HCT116 (cell line): ENCODE data around the gene PSMC5. TPM values are rescaled to one million over a fixed set of nuclear protein-coding genes. Genes with fewer than 3 reads are reported as not detected.

Experiments
- ATAC-seq: fragments of 200-7000 bp; cut with Tn5 transposase; 2 replicates; pipeline ENCODE4 v1.9.1; 2020; ENCODE audit warnings: mild to moderate bottlenecking, moderate library complexity
- BruUV-seq: library from RNA; stranded (reverse); fragments of 400-500 nt; replicated peaks from 2 replicates; lab custom pipeline; 2021; lab: Mats Ljungman, UMichigan
- CTCF ChIA-PET: fragments of 300-600 bp; sonication (Branson Sonifier 250); formaldehyde crosslinking; loops from one replicate; lab custom pipeline; 2021; ENCODE audit warnings: antibody characterized with exemption; lab: Charles Lee
- POLR2A ChIA-PET: fragments of 300-600, 350-600 bp; sonication (Branson Sonifier 250); formaldehyde crosslinking; loops from one replicate; lab custom pipeline; 2021; ENCODE audit warnings: antibody characterized with exemption; lab: Charles Lee
- RAD21 ChIA-PET, 2 experiments: fragments of 300-600 bp; sonication (Branson Sonifier 250); formaldehyde crosslinking; loops; one replicate each; lab custom pipeline; 2023; ENCODE audit warnings: low total read pairs in 2 of 2; ENCODE audit not compliant: uncharacterized antibody in 2 of 2, unreplicated experiment in 2 of 2, low non-redundant PET in 1 of 2; lab: Charles Lee
- DNase-seq: peaks from one replicate; pipeline ENCODE4 v3.0.0-alpha.2; 2010; ENCODE audit warnings: low read depth, low spot score
- H2AFZ ChIP-seq: fragments of 200-600 bp; shearing (Covaris generic), sonication (generic); 2 replicates; pipeline ENCODE4 v1.6.1; 2017; ENCODE audit warnings: low read depth, mixed run types, mixed read lengths, antibody characterized with exemption, low read length; ENCODE audit not compliant: poor library complexity, severe bottlenecking
- H3K27ac ChIP-seq: 2 replicates; pipeline ENCODE4 v1.5.1; 2012; ENCODE audit warnings: low read depth, low read length
- H3K27me3 ChIP-seq: fragments of 200-600 bp; sonication (generic); 2 replicates; pipeline ENCODE4 v1.6.1; 2016; ENCODE audit warnings: mixed run types, low read length, mixed read lengths; ENCODE audit not compliant: insufficient read depth
- H3K36me3 ChIP-seq, 2 experiments: fragments of 200-500 bp in 1 of 2; fragments of 200-600 bp in 1 of 2; sonication (Bioruptor generic) in 1 of 2; sonication (generic) in 1 of 2; 2 replicates each; pipeline versions ENCODE4 v1.5.1 to v1.6.1; 2014 to 2016; ENCODE audit warnings: low read length in 2 of 2, inconsistent platforms in 1 of 2, mixed read lengths in 1 of 2, mixed run types in 1 of 2; ENCODE audit not compliant: insufficient read depth in 2 of 2, control insufficient read depth in 1 of 2
- H3K4me1 ChIP-seq, 2 experiments: fragments of 200-600 bp in 1 of 2; sonication (generic) in 1 of 2; 2 replicates each; pipeline versions ENCODE4 v1.5.1 to v1.6.1; 2012 to 2017; ENCODE audit warnings: low read length in 2 of 2, inconsistent platforms in 1 of 2, mild to moderate bottlenecking in 1 of 2, mixed read lengths in 1 of 2, mixed run types in 1 of 2, moderate library complexity in 1 of 2; ENCODE audit not compliant: insufficient read depth in 2 of 2, control insufficient read depth in 1 of 2
- H3K4me2 ChIP-seq: fragments of 200-600 bp; sonication (generic); 2 replicates; pipeline ENCODE4 v1.6.1; 2017; ENCODE audit warnings: mixed run types, low read length, mixed read lengths
- H3K4me3 ChIP-seq, 2 experiments: fragments of 200-600 bp in 1 of 2; sonication (generic) in 1 of 2; replicated peaks in 1 of 2; 2 replicates each; pipeline ENCODE4 v1.5.1; 2011 to 2016; ENCODE audit warnings: low read length in 2 of 2, control low read depth in 1 of 2, low read depth in 1 of 2, mild to moderate bottlenecking in 1 of 2, mixed read lengths in 1 of 2, mixed run types in 1 of 2
- H3K79me2 ChIP-seq: fragments of 200-600 bp; sonication (generic); 2 replicates; pipeline ENCODE4 v1.6.1; 2017; ENCODE audit warnings: mild to moderate bottlenecking, mixed run types, low read length, moderate library complexity, mixed read lengths; ENCODE audit not compliant: insufficient read depth
- H3K9ac ChIP-seq: fragments of 200-600 bp; sonication (generic); 2 replicates; pipeline ENCODE4 v1.6.1; 2016; ENCODE audit warnings: low read length, mixed read lengths
- H3K9me2 ChIP-seq: fragments of 200-600 bp; sonication (generic), shearing (Covaris generic); 2 replicates; pipeline ENCODE4 v1.6.1; 2017; ENCODE audit warnings: mixed run types, mild to moderate bottlenecking, moderate library complexity; ENCODE audit not compliant: insufficient read depth
- H3K9me3 ChIP-seq, 2 experiments: fragments of 200-500 bp in 1 of 2; fragments of 200-600 bp in 1 of 2; sonication (Bioruptor generic) in 1 of 2; sonication (generic) in 1 of 2; 2 replicates each; pipeline ENCODE4 v1.6.1; 2014 to 2017; ENCODE audit warnings: low read length in 2 of 2, mixed read lengths in 2 of 2, inconsistent platforms in 1 of 2, low read depth in 1 of 2, mild to moderate bottlenecking in 1 of 2, mixed run types in 1 of 2, moderate library complexity in 1 of 2; ENCODE audit not compliant: control insufficient read depth in 1 of 2, insufficient read depth in 1 of 2
- H4K20me1 ChIP-seq: fragments of 200-600 bp; sonication (generic), shearing (Covaris generic); 2 replicates; pipeline ENCODE4 v1.6.1; 2017; ENCODE audit warnings: mixed run types, mild to moderate bottlenecking, moderate library complexity; ENCODE audit not compliant: insufficient read depth
- CEBPB ChIP-seq: IDR thresholded peaks from 2 replicates; pipeline ENCODE4 v1.6.1; 2012; ENCODE audit warnings: low read depth
- EGR1 ChIP-seq: IDR thresholded peaks from 2 replicates; pipeline ENCODE4 v1.6.1; 2012; ENCODE audit warnings: low read depth
- ELF1 ChIP-seq: IDR thresholded peaks from 2 replicates; pipeline ENCODE4 v1.6.1; 2012; ENCODE audit warnings: low read depth, borderline replicate concordance
- EZH2phosphoT487 ChIP-seq: fragments of 200-600 bp; IDR thresholded peaks from 2 replicates; pipeline ENCODE4 v1.6.1; 2018; ENCODE audit warnings: antibody characterized with exemption, borderline replicate concordance
- FOSL1 ChIP-seq: IDR thresholded peaks from 2 replicates; pipeline ENCODE4 v1.6.1; 2012; ENCODE audit warnings: low read depth
- JUND ChIP-seq: IDR thresholded peaks from 2 replicates; pipeline ENCODE4 v1.6.1; 2012
- RAD21 ChIP-seq: IDR thresholded peaks from 2 replicates; pipeline ENCODE4 v1.6.1; 2012; ENCODE audit warnings: low read depth, mild to moderate bottlenecking
- TCF7L2 ChIP-seq: IDR thresholded peaks from 2 replicates; pipeline ENCODE4 v1.7.0; 2011; ENCODE audit warnings: borderline replicate concordance, inconsistent platforms; ENCODE audit not compliant: insufficient read depth, insufficient read length; ENCODE audit errors: extremely low read depth
- ZNF274 ChIP-seq: fragments of 200-500 bp; sonication (Bioruptor generic); IDR thresholded peaks from 2 replicates; pipeline ENCODE4 v1.6.1; 2014; ENCODE audit warnings: mild to moderate bottlenecking, low read depth, low read length, inconsistent platforms
- intact Hi-C: fragments of 100-400 bp; cut with micrococcal nuclease; formaldehyde crosslinking; loops from 2 replicates; pipeline ENCODE4 v1.10.0; 2022
- total RNA-seq: library from RNA; stranded (reverse); gene quantifications from one replicate; pipeline ENCODE4 v1.2.1, GENCODE V29; 2021; ENCODE audit not compliant: unreplicated experiment
- TF ChIP-seq, protein P1 (sequence below): IDR thresholded peaks from 2 replicates; pipeline ENCODE4 v1.6.1; 2012
- TF ChIP-seq, protein P2 (sequence below): IDR thresholded peaks from 2 replicates; pipeline ENCODE4 v1.6.1; 2012

The PSMC5 gene
- total RNA-seq, 1 experiment from 2014 or later = 193 TPM

DNA sequence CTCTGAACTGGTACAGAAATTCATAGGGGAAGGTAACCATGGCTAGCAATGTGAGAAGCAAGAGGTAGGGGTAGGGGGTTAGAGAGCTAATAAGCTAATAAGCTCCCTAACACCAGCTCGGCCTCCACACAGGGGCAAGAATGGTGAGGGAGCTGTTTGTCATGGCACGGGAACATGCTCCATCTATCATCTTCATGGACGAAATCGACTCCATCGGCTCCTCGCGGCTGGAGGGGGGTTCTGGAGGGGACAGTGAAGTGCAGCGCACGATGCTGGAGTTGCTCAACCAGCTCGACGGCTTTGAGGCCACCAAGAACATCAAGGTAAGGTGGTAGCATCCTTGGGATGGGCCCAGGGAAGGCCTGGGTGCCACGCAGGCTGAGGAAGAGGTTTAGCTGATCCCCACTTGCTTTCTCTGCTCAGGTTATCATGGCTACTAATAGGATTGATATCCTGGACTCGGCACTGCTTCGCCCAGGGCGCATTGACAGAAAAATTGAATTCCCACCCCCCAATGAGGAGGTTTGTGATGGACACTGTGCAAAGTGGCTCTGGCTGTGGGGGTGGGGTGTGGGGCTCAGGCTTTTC is 3.8 kb downstream of the PSMC5 start:
- Histone ChIP-seq H3K4me3 (no peak overlapping the region), H3K9ac (no peak overlapping the region), H3K27me3 (no peaks in the 10 kb centered on the region), H3K27ac (no peak overlapping the region), H3K4me1 (peaks cover 7 to 21% of the 10 kb centered on the region in 2 experiments), H3K9me3 (no peaks in the 10 kb centered on the region), H3K4me2 (no peak overlapping the region), H2AFZ (no peak overlapping the region), H3K79me2 (peaks cover 66% of the 10 kb centered on the region), H3K36me3 (peaks cover 52 to 75% of the 10 kb centered on the region in 2 experiments), H3K9me2 (no peaks in the 10 kb centered on the region), H4K20me1 (no peaks in the 10 kb centered on the region)
- CTCF ChIA-PET = interaction anchor here (1.3 kb wide), 1 partner anchor 12 kb away, joined by 3 read pairs; no protein-coding TSS in a partner anchor
- no TSS peak for BruUV-seq
- intact Hi-C loops = no loop called here
- RAD21 ChIA-PET = no interaction called here
- DNase-seq (no peak), ATAC-seq (no peak)
- no peak for TF ChIP-seq EGR1
- TF ChIP-seq, protein P1, sequence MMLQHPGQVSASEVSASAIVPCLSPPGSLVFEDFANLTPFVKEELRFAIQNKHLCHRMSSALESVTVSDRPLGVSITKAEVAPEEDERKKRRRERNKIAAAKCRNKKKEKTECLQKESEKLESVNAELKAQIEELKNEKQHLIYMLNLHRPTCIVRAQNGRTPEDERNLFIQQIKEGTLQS = no peak
- POLR2A ChIA-PET = interaction anchor here (0.9 kb wide), 1 partner anchor 9 kb away, joined by 3 read pairs; no protein-coding TSS in a partner anchor

DNA sequence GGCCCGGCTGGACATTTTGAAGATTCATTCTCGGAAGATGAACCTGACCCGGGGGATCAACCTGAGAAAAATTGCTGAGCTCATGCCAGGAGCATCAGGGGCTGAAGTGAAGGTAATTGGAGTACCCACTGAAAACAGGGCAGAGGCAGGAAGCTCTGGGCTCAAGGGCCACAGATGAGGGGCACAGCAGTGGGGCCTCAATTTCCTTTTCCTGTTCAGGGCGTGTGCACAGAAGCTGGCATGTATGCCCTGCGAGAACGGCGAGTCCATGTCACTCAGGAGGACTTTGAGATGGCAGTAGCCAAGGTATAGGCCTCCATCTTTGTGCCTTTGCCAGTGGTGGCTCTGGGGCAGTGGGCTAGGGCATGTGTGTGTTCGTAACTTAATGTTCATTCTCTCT is 4.3 kb downstream of the PSMC5 start:
- ATAC-seq (no peak), DNase-seq (no peak)
- CTCF ChIA-PET = interaction anchor here (1.3 kb wide), 1 partner anchor 12 kb away, joined by 3 read pairs; no protein-coding TSS in a partner anchor
- intact Hi-C loops = no loop called here
- BruUV-seq = no TSS peak
- no peaks in the 10 kb centered on the region for H3K9me3 ChIP-seq
- peaks cover 6 to 19% of the 10 kb centered on the region in 2 experiments for H3K4me1 ChIP-seq
- H2AFZ ChIP-seq = no peak overlapping the region
- RAD21 ChIA-PET = no interaction called here
- H3K4me3 ChIP-seq = no peak overlapping the region
- POLR2A ChIA-PET = interaction anchor here (0.9 kb wide), 1 partner anchor 9 kb away, joined by 3 read pairs; no protein-coding TSS in a partner anchor
- peaks cover 62% of the 10 kb centered on the region for H3K79me2 ChIP-seq
- TF ChIP-seq CEBPB (no peak), TCF7L2 (no peak), JUND (no peak), EGR1 (no peak), RAD21 (no peak), FOSL1 (no peak), ZNF274 (no peak), ELF1 (no peak), EZH2phosphoT487 (no peak)
- TF ChIP-seq, protein P2, sequence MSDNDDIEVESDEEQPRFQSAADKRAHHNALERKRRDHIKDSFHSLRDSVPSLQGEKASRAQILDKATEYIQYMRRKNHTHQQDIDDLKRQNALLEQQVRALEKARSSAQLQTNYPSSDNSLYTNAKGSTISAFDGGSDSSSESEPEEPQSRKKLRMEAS = no peak
- TF ChIP-seq, protein P1 = no peak
- no peak overlapping the region for H3K4me2 ChIP-seq
- no peaks in the 10 kb centered on the region for H4K20me1 ChIP-seq
- no peak overlapping the region for H3K9ac ChIP-seq
- no peak overlapping the region for H3K27ac ChIP-seq
- H3K9me2 ChIP-seq = no peaks in the 10 kb centered on the region
- H3K36me3 ChIP-seq = peaks cover 54 to 80% of the 10 kb centered on the region in 2 experiments
- H3K27me3 ChIP-seq = no peaks in the 10 kb centered on the region
